ENCODE data around the gene TCP10L.
"Not testable (repeated sequence)": the region's sequence is repeated elsewhere in the genome, so short reads cannot be mapped to it uniquely, and the experiment has no call there.

DNA sequence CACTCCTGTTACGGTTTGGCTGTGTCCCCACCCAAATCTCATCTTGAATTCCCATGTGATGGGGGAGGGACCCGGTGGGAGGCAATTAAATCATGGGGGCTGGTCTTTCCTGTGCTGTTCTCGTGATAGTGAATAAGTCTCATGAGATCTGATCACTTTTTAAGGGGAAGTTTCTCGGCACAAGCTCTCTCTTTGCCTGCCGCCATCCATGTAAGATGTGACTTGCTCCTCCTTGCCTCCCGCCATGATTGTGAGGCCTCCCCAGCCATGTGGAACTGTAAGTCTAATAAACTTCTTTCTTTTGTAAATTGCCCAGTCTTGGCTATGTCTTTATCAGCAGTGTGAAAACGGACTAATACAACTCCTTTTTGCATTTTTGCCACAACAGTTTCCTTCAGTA is 54.5 kb downstream of the TCP10L start:
- not testable (repeated sequence) for TF ChIP-seq POLR2A, EP300 (IDR thresholded peaks at IDR 0.05)

Measured in tibial nerve (tissue), 3 donors.